ENCODE data around the gene YBX2. TPM values are rescaled to one million over a fixed set of nuclear protein-coding genes. Genes with fewer than 3 reads are reported as not detected.

The YBX2 gene
- total RNA-seq, 1 experiment from 2014 or later: 0.57 TPM

Other genes with a start within 250 kb of the YBX2 start
- gene CLEC10A, start 214.4 kb downstream of the YBX2 start, total RNA-seq (2022; extraction: Qiagen RNA extraction): not detected in 5 replicates
- not detected in 5 replicates for gene ASGR2, start 179.8 kb downstream of the YBX2 start, total RNA-seq (2022; extraction: Qiagen RNA extraction)
- gene ASGR1, start 115.3 kb downstream of the YBX2 start, total RNA-seq (2022; extraction: Qiagen RNA extraction): 0.42 to 0.98 TPM (median 0.77 TPM) in 5 replicates
- 4.5 to 7.6 TPM (median 6.4 TPM) in 5 replicates for gene DLG4, start 74.8 kb downstream of the YBX2 start, total RNA-seq (2022; extraction: Qiagen RNA extraction)
- gene ACADVL, start 74.7 kb downstream of the YBX2 start, total RNA-seq (2022; extraction: Qiagen RNA extraction): 266 to 442 TPM (median 389 TPM) in 5 replicates
- gene DVL2, start 60.1 kb downstream of the YBX2 start, total RNA-seq (2022; extraction: Qiagen RNA extraction): 33.5 to 47.2 TPM (median 44.9 TPM) in 5 replicates
- 93.9 to 117 TPM (median 104 TPM) in 5 replicates for gene PHF23, start 55.2 kb downstream of the YBX2 start, total RNA-seq (2022; extraction: Qiagen RNA extraction)
- gene GABARAP, start 52.2 kb downstream of the YBX2 start, total RNA-seq (2022; extraction: Qiagen RNA extraction): 596 to 790 TPM (median 609 TPM) in 5 replicates
- 218 to 267 TPM (median 246 TPM) in 5 replicates for gene CTDNEP1, start 42.9 kb downstream of the YBX2 start, total RNA-seq (2022; extraction: Qiagen RNA extraction)
- gene ELP5, start 42.4 kb downstream of the YBX2 start, total RNA-seq (2022; extraction: Qiagen RNA extraction): 140 to 161 TPM (median 146 TPM) in 5 replicates
- gene CLDN7, start 32.2 kb downstream of the YBX2 start, total RNA-seq (2022; extraction: Qiagen RNA extraction): 1.9 to 3.2 TPM (median 2.6 TPM) in 5 replicates
- gene SLC2A4, start 12.9 kb downstream of the YBX2 start, total RNA-seq (2022; extraction: Qiagen RNA extraction): 0.30 to 0.69 TPM (median 0.60 TPM) in 5 replicates
- 1,536 to 1,701 TPM (median 1,628 TPM) in 5 replicates for gene EIF5A, start 13.0 kb upstream of the YBX2 start, total RNA-seq (2022; extraction: Qiagen RNA extraction)
- gene GPS2, start 20.7 kb upstream of the YBX2 start, total RNA-seq (2022; extraction: Qiagen RNA extraction): 82.4 to 111 TPM (median 103 TPM) in 5 replicates
- gene NEURL4, start 34.7 kb upstream of the YBX2 start, total RNA-seq (2022; extraction: Qiagen RNA extraction): 15.2 to 33.7 TPM (median 30.6 TPM) in 5 replicates
- gene ACAP1, start 41.9 kb upstream of the YBX2 start, total RNA-seq (2022; extraction: Qiagen RNA extraction): 1.4 to 3.6 TPM (median 2.7 TPM) in 5 replicates
- 9.7 to 12.6 TPM (median 11.4 TPM) in 5 replicates for gene KCTD11, start 57.5 kb upstream of the YBX2 start, total RNA-seq (2022; extraction: Qiagen RNA extraction)
- not detected in 5 replicates for gene TMEM95, start 60.5 kb upstream of the YBX2 start, total RNA-seq (2022; extraction: Qiagen RNA extraction)
- gene TNK1, start 86.5 kb upstream of the YBX2 start, total RNA-seq (2022; extraction: Qiagen RNA extraction): 1.1 to 1.5 TPM (median 1.3 TPM) in 5 replicates
- 36.7 to 50.6 TPM (median 41.6 TPM) in 5 replicates for gene PLSCR3, start 99.9 kb upstream of the YBX2 start, total RNA-seq (2022; extraction: Qiagen RNA extraction)
- gene TMEM256, start 109.5 kb upstream of the YBX2 start, total RNA-seq (2022; extraction: Qiagen RNA extraction): 204 to 220 TPM (median 207 TPM) in 5 replicates
- 11.3 to 19.7 TPM (median 17.9 TPM) in 5 replicates for gene NLGN2, start 113.2 kb upstream of the YBX2 start, total RNA-seq (2022; extraction: Qiagen RNA extraction)
- 0.09 to 0.18 TPM (median 0.12 TPM) in 4 of 5 replicates, not detected in the other for gene SPEM1, start 125.7 kb upstream of the YBX2 start, total RNA-seq (2022; extraction: Qiagen RNA extraction)
- gene SPEM2, start 131.0 kb upstream of the YBX2 start, total RNA-seq (2022; extraction: Qiagen RNA extraction): 0.13 to 0.18 TPM in 2 of 5 replicates, not detected in the others
- 0.02 to 0.05 TPM (median 0.04 TPM) in 3 of 5 replicates, not detected in the others for gene SPEM3, start 134.2 kb upstream of the YBX2 start, total RNA-seq (2022; extraction: Qiagen RNA extraction)
- 10.3 to 14.6 TPM (median 13.0 TPM) in 5 replicates for gene TMEM102, start 140.8 kb upstream of the YBX2 start, total RNA-seq (2022; extraction: Qiagen RNA extraction)
- 1.1 to 1.3 TPM (median 1.1 TPM) in 5 replicates for gene FGF11, start 144.9 kb upstream of the YBX2 start, total RNA-seq (2022; extraction: Qiagen RNA extraction)
- gene CHRNB1, start 150.4 kb upstream of the YBX2 start, total RNA-seq (2022; extraction: Qiagen RNA extraction): 6.9 to 11.8 TPM (median 9.0 TPM) in 5 replicates
- 20.6 to 29.5 TPM (median 27.8 TPM) in 5 replicates for gene ZBTB4, start 185.0 kb upstream of the YBX2 start, total RNA-seq (2022; extraction: Qiagen RNA extraction)
- not detected in 5 replicates for gene SLC35G6, start 186.8 kb upstream of the YBX2 start, total RNA-seq (2022; extraction: Qiagen RNA extraction)
- 49.1 to 95.5 TPM (median 91.3 TPM) in 5 replicates for gene POLR2A, start 189.7 kb upstream of the YBX2 start, total RNA-seq (2022; extraction: Qiagen RNA extraction)

Measured in A549 treated with dexamethasone at 1 μM for 4 hours (cell line).